IPS-15b (cell line): ENCODE measurements around the gene ZC3H12D.
"Not testable (repeated sequence)": the region's sequence is repeated elsewhere in the genome, so short reads cannot be mapped to it uniquely, and the experiment has no call there.

Experiments
- H3K27me3 ChIP-seq: one replicate; pipeline ENCODE4 v1.6.1; 2013; ENCODE audit warnings: low read length; ENCODE audit not compliant: control insufficient read depth, insufficient read depth
- H3K36me3 ChIP-seq: one replicate; pipeline ENCODE4 v1.6.1; 2013; ENCODE audit warnings: low read length; ENCODE audit not compliant: control insufficient read depth, insufficient read depth
- H3K4me1 ChIP-seq: one replicate; pipeline ENCODE4 v1.6.1; 2013; ENCODE audit warnings: mild to moderate bottlenecking, low read length; ENCODE audit not compliant: control insufficient read depth, insufficient read depth
- H3K4me3 ChIP-seq: one replicate; pipeline ENCODE4 v1.5.1; 2013; ENCODE audit warnings: low read depth, low read length
- H3K9ac ChIP-seq: one replicate; pipeline ENCODE4 v1.6.1; 2013; ENCODE audit warnings: low read depth, mild to moderate bottlenecking, low read length
- H3K9me3 ChIP-seq: one replicate; pipeline ENCODE4 v1.6.1; 2013; ENCODE audit warnings: mild to moderate bottlenecking, low read length; ENCODE audit not compliant: control insufficient read depth, insufficient read depth

Gene ZC3H12D

DNA sequence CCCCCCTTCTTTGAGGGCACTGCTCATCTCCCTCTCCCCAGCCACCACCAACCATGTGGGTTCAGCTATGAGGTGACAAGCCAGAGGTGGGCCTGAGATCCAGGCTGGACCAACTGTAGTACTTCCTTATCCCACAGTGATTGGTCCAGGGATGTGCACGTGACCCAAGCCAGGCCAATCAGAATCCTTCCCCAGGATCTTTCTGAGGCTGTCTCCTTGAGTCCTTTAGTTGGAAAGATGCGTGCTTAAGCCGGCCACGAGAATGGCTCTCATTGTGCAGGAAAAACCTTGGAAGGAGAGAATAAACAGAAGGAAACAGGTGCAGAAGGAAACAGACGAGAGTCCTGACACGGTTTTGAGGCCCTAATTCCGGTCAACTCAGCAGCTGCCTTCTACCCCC, 39.2 kb downstream of the ZC3H12D start:
- H3K9ac ChIP-seq: no peak overlapping the region
- peaks cover 10% of the 10 kb centered on the region for H3K27me3 ChIP-seq
- no peak overlapping the region for H3K4me3 ChIP-seq
- H3K9me3 ChIP-seq: no peaks in the 10 kb centered on the region
- no peaks in the 10 kb centered on the region for H3K4me1 ChIP-seq
- no peaks in the 10 kb centered on the region for H3K36me3 ChIP-seq

GRCh38 chr6:149445095-149445466, 39.7 kb downstream of the ZC3H12D start:
- Histone ChIP-seq H3K36me3 (no peaks in the 10 kb centered on the region), H3K27me3 (peaks cover 5% of the 10 kb centered on the region), H3K4me3 (no peak overlapping the region), H3K9ac (no peak overlapping the region), H3K9me3 (no peaks in the 10 kb centered on the region), H3K4me1 (no peaks in the 10 kb centered on the region)

DNA sequence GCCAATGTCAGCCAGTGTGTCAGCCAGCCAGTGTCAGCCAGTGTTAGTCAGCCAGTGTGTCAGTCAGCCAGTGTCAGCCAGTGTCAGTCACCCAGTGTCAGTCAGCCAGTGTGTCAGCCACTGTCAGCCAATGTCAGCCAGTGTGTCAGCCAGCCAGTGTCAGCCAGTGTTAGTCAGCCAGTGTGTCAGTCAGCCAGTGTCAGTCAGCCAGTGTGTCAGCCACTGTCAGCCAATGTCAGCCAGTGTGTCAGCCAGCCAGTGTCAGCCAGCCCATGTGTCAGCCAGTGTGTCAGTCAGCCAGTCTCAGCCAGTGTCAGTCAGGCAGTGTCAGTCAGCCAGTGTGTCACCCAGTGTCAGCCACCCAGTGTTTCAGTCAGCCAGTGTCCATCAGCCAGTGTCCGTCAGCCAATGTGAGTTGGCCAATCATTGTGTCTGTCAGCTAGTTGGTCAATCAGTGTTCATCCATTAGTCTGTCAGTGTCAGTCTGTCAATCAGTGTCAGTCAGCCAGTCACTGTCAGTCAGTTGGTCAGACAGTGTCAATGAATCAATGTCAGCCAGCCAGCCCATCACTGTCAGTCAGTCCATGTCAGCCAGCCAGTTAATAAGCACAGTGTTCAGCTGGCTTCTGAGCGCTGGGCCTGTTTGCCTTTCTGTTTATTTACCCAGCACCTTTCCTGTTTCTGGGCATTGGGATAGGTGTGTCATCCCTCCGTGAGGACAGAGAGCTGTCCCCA, 40.3 kb downstream of the ZC3H12D start:
- not testable (repeated sequence) for H3K4me1 ChIP-seq, H3K27me3 ChIP-seq, H3K9me3 ChIP-seq, H3K4me3 ChIP-seq, H3K9ac ChIP-seq, H3K36me3 ChIP-seq

- Histone ChIP-seq H3K9ac (no peak overlapping the region), H3K4me1 (peaks cover 2% of the 10 kb centered on the region), H3K36me3 (no peaks in the 10 kb centered on the region), H3K9me3 (no peaks in the 10 kb centered on the region), H3K27me3 (no peaks in the 10 kb centered on the region), H3K4me3 (no peak overlapping the region)
These were observed 41.2 kb downstream of the ZC3H12D start for GRCh38 chr6:149443411-149444181.

GRCh38 chr6:149441740-149442139, 43.1 kb downstream of the ZC3H12D start:
- no peaks in the 10 kb centered on the region for H3K9me3 ChIP-seq
- H3K4me3 ChIP-seq: no peak overlapping the region
- no peaks in the 10 kb centered on the region for H3K36me3 ChIP-seq
- H3K9ac ChIP-seq: no peak overlapping the region
- no peaks in the 10 kb centered on the region for H3K27me3 ChIP-seq
- peaks cover 2% of the 10 kb centered on the region for H3K4me1 ChIP-seq

- H3K4me1 ChIP-seq: peaks cover 2% of the 10 kb centered on the region
- no peak overlapping the region for H3K9ac ChIP-seq
- no peaks in the 10 kb centered on the region for H3K9me3 ChIP-seq
These were observed 43.8 kb downstream of the ZC3H12D start for GRCh38 chr6:149440735-149441671.

GRCh38 chr6:149439626-149440025, 45.2 kb downstream of the ZC3H12D start:
- Histone ChIP-seq H3K4me3 (no peak overlapping the region), H3K27me3 (no peaks in the 10 kb centered on the region)

More at GRCh38 chr6:149440735-149441671, 43.8 kb downstream of the ZC3H12D start:
- H3K27me3 ChIP-seq: no peaks in the 10 kb centered on the region
- H3K36me3 ChIP-seq: no peaks in the 10 kb centered on the region
- H3K4me3 ChIP-seq: no peak overlapping the region

DNA sequence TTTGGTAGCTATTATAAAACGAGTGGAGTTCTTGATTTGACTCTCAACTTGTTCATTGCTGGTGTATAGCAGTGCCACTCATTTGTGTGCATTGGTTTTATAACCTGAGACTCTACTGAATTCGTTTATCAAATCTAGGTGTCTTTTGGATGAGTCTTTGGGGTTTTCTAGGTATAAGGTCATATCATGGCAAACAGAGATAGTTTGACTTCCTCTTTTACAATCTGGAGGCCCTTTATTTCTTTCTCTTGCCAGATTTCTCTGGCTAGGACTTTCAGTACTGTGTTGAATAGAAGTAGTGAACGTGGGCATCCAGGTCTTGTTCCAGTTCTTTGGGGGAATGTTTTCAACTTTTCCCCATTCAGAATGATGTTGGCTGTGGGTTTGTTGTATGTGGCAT, 46.0 kb downstream of the ZC3H12D start:
- H3K9ac ChIP-seq: no peak overlapping the region
- H3K4me3 ChIP-seq: no peak overlapping the region
- H3K9me3 ChIP-seq: no peaks in the 10 kb centered on the region
- H3K36me3 ChIP-seq: no peaks in the 10 kb centered on the region
- no peaks in the 10 kb centered on the region for H3K27me3 ChIP-seq
- H3K4me1 ChIP-seq: peaks cover 2% of the 10 kb centered on the region

More at GRCh38 chr6:149439626-149440025, 45.2 kb downstream of the ZC3H12D start:
- H3K9me3 ChIP-seq: no peaks in the 10 kb centered on the region
- peaks cover 2% of the 10 kb centered on the region for H3K4me1 ChIP-seq
- H3K36me3 ChIP-seq: no peaks in the 10 kb centered on the region
- H3K9ac ChIP-seq: no peak overlapping the region

DNA sequence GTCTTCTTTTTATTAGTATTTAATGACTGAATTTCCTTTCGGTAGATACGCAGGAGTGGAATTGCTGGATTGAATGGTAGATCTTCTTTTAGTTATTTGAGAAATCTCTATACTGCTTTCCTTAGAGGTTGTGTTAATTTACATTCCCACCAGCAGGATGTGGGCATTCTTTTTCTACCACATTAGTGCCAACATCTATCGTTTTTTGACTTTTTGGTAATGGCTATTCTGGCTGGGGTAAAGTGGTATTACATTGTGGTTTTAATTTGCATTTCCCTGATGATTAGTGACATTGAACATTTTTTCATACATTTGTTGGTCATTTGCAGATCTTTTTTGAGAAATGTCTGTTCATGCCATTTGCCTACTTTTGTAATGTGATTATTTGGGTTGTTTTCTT, 47.6 kb downstream of the ZC3H12D start:
- no peaks in the 10 kb centered on the region for H3K36me3 ChIP-seq
- no peak overlapping the region for H3K4me3 ChIP-seq
- H3K9ac ChIP-seq: no peak overlapping the region
- no peaks in the 10 kb centered on the region for H3K27me3 ChIP-seq
- peaks cover 2% of the 10 kb centered on the region for H3K4me1 ChIP-seq
- H3K9me3 ChIP-seq: no peaks in the 10 kb centered on the region

- no peaks in the 10 kb centered on the region for H3K36me3 ChIP-seq
- peaks cover 2% of the 10 kb centered on the region for H3K4me1 ChIP-seq
- H3K27me3 ChIP-seq: no peaks in the 10 kb centered on the region
- H3K9ac ChIP-seq: no peak overlapping the region
- H3K4me3 ChIP-seq: no peak overlapping the region
- no peaks in the 10 kb centered on the region for H3K9me3 ChIP-seq
These were observed 48.2 kb downstream of the ZC3H12D start for GRCh38 chr6:149436647-149437046.

- H3K36me3 ChIP-seq: no peaks in the 10 kb centered on the region
- H3K9ac ChIP-seq: no peak overlapping the region
- peaks cover 2% of the 10 kb centered on the region for H3K4me1 ChIP-seq
- no peaks in the 10 kb centered on the region for H3K9me3 ChIP-seq
- no peak overlapping the region for H3K4me3 ChIP-seq
- no peaks in the 10 kb centered on the region for H3K27me3 ChIP-seq
These were observed 48.8 kb downstream of the ZC3H12D start for GRCh38 chr6:149435919-149436586.
